Nasal cavity respiratory epithelium epithelial cell of viscerocranial mucosa (primary cell): ENCODE measurements around the gene UNC5CL. TPM values are rescaled to one million over a fixed set of nuclear protein-coding genes. Genes with fewer than 3 reads are reported as not detected.

Source experiments
- total RNA-seq: library from RNA; depleted of rRNA; stranded (reverse); fragments of >200 nt; gene quantifications from 2 replicates; pipeline ENCODE4 v1.2.3, GENCODE V29; 2014

UNC5CL gene, protein sequence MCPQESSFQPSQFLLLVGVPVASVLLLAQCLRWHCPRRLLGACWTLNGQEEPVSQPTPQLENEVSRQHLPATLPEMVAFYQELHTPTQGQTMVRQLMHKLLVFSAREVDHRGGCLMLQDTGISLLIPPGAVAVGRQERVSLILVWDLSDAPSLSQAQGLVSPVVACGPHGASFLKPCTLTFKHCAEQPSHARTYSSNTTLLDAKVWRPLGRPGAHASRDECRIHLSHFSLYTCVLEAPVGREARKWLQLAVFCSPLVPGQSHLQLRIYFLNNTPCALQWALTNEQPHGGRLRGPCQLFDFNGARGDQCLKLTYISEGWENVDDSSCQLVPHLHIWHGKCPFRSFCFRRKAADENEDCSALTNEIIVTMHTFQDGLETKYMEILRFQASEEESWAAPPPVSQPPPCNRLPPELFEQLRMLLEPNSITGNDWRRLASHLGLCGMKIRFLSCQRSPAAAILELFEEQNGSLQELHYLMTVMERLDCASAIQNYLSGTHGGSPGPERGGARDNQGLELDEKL
- total RNA-seq = 0.14 and 0.34 TPM in 2 replicates

DNA sequence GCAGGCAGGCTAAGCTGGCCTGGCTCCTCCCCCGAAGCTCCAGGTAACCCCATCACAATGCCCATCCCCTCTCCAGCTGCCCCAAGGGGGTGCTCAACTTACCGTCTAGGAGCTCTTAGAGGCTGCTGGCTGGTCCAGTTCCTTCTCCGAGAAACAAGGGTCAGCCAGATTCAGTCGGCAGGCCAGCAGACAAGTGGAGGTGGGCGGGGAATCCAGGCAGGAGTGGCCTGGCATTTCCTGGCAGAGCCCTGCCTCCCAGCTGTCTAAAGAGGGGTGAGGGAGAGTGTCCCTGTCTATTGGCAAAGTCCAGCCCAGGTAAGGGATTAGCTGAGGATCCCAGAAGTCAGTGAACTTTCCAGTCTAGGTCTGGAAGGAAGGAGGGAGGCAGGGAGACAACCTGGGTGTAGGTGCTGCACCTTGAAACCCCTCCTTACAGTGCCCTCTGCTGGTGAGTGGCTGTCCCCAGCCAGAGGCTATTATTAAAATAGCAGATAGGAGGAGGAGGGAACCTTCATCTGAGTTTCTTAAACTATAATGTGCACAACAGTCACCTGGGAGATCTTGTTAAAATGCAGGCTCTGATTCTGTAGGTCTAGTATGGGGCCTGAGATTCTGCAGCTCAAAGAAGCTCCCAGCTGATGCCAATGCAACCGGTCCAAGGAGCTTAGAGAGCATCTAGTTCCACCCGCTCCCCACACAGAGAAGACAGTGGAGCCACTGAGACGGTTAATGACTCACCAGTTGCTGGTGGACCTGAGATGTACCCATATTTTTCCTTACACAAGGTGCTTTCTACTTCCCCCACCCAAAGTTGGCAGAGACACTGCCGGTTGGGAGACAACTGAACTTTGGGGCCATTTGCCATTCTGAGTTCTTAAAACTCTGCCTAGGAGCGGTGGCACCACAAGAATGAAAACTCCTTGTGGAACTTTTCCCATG, at the start of gene UNC5CL:
UNC5CL (minus strand) TSS at position 162 of the 939 bp plus-strand sequence. CDS start 4,147 bp downstream, outside the sequence.

DNA sequence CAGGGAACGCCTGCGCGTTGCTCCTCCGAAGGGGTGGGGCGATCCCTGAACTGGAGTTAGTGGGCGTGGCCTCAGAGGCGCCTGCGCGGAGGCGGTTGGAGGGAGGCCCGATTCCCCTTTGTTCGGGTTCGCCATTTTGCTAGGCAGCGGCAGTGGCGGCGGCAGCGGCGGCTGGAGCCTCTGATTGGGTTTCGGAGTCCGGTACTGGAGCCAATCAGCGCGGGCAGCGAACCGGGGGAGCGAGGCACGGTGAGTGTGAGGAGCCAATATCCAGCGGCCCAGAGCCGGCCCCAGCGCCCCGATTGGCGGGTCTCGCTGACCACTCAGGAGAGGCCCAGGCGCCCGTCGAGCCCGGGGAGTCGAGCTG, 33.8 kb upstream of the UNC5CL start, which contains the start of gene NFYA:
NFYA (plus strand) TSS at position 139 of the 367 bp plus-strand sequence. CDS start 6,116 bp downstream, outside the sequence.

DNA sequence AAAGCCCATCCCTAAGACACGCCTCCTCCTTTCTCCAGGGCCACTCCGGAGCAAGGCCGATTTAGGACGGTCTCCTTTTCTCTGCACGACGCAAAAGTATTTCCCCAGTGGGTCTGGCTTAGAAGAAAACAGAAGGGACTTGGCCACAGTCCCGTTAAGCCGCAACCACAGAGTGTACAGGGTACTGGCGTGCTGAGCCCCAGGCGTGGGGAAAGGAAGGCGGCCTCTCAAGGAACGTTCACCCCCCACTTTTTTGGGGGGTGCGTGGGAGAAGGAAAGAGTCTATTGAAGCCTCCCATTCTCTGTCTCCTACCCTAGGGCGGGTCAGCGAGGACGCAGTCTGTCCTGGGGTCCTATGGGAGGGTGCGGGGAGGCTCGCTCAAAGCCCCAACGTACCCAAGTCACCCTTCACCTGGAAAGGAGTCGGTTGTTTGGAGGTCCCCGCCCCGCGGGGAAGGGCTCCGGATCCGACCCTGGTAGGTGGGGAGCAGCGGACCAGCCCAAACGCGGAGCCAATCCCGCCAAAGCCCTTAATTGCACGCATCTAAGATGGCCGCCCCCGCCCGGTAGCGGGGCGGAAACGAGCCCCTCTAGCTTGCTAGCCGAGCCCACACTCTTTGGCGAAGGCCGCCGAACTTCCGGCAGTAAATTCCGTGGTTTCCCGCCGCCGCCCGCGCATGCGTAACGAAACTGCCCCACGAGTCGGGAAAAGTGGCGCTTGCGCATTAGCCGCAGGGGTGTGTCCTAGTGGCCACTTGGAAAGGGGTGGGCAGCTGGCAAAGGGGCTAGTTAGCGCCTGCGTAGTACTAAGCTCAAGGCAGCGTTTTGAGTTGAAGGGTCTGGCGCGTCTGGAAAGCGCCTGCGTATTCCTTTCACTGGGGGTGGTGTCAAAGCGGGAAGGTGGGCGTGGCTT, 33.2 kb upstream of the UNC5CL start, which contains the start of gene OARD1:
OARD1 (minus strand) TSS at position 434 of the 913 bp plus-strand sequence. CDS start 722 bp downstream, outside the sequence.

DNA sequence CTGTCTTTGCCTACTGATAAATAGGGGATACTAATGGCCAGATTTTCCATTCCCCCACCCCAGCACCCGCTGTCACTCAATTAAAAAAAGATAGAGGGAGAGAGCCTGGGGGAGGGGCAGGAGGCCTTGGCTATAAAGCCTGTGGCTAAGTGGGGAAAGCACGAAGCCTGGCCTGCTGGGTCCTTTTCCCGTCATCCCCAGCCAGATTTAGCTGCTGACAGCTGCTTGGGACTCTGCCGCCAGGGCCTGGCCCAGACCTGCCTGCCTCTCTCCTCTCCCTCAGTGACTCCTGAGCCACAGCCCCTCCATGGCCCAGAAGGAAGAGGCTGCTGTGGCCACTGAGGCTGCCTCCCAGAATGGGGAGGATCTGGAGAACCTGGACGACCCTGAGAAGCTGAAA, 14.0 kb upstream of the UNC5CL start, which contains the start of gene APOBEC2:
APOBEC2 (plus strand) TSS at position 162 of the 400 bp plus-strand sequence; CDS start at position 308, 146 bp downstream.

DNA sequence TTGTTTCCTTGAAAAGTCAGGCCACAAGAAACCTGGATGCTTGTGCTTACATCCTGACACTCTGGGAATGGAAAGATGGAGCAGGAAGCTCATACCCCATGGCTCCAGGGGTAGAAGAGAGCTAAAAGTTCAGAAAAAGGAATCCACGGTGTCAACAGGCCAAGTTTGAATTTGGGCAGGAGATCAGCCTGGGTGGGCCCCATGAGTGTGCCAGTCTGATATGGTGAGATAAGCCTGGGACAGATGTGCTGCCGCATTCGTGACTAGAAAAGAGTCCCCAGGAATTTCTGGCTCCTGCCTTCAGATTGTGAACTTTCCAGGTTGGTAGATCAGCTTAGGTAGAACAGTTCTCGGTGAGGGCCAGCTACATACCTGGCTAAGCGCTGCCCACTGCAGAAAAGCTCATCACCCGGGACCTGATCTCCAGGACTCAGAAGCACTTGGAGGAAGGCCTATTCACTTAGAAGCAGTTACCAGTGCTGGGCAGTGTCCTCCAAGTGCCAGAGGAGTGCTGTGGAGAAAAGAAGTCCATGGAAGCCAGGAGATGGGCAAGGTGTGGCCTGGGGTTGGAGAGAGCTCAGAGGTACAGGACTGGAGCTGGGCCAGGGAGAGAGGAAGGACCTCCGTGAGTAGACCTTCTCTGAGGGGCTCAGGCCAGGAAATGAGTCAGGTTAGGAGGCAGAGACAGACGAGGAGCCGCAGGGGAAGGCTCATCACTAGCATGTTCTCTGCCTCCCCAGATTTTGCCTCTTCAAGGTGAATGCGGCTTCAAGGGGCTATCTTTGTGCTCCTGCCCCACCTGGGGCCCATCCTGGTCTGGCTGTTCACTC, 3.4 kb upstream of the UNC5CL start, which contains the start of gene TSPO2:
TSPO2 (plus strand) TSS at position 242 of the 830 bp plus-strand sequence; CDS start at position 761, 519 bp downstream.

Other genes with a start within 250 kb of the UNC5CL start
- not detected in 2 replicates for gene TSPO2, start 3.2 kb upstream of the UNC5CL start, total RNA-seq
- gene APOBEC2, start 14.0 kb upstream of the UNC5CL start, total RNA-seq = not detected in 2 replicates
- gene OARD1, start 33.1 kb upstream of the UNC5CL start, total RNA-seq = 16.4 and 23.2 TPM in 2 replicates
- 34.2 and 44.8 TPM in 2 replicates for gene NFYA, start 33.8 kb upstream of the UNC5CL start, total RNA-seq
- gene TREML1, start 115.1 kb upstream of the UNC5CL start, total RNA-seq = not detected in 2 replicates
- gene TREM2, start 123.9 kb upstream of the UNC5CL start, total RNA-seq = 0.36 and 1.4 TPM in 2 replicates
- under 0.01 TPM in 1 of 2 replicates, not detected in the other for gene TREML2, start 161.9 kb upstream of the UNC5CL start, total RNA-seq
- not detected in 2 replicates for gene TREML4, start 189.1 kb upstream of the UNC5CL start, total RNA-seq
- gene TREM1, start 247.5 kb upstream of the UNC5CL start, total RNA-seq = 0.34 and 0.43 TPM in 2 replicates